Central memory CD8-positive, alpha-beta T cell (primary cell): ENCODE results near the gene PLEKHA8.

Source experiments
- ATAC-seq: fragments of 150-1000 bp; cut with Tn5 transposase; replicated peaks from 2 replicates; pipeline ENCODE4 v1.10.0; 2022; ENCODE audit warnings: mild to moderate bottlenecking, moderate FRiP score, moderate number of reproducible peaks; ENCODE audit not compliant: poor library complexity, severe bottlenecking; ENCODE audit errors: extremely low read depth
- DNase-seq, 2 donors: peaks; one replicate each; pipeline ENCODE4 v3.0.0; 2021; ENCODE audit warnings: low spot score in 2 of 2
- H3K27ac Mint-ChIP-seq: one replicate; pipeline ENCODE4 v1.8.0; 2022; ENCODE audit warnings: low read depth, mild to moderate bottlenecking, moderate library complexity, mixed read lengths
- H3K27me3 Mint-ChIP-seq: one replicate; pipeline ENCODE4 v1.8.0; 2022; ENCODE audit warnings: mixed read lengths
- H3K36me3 Mint-ChIP-seq: one replicate; pipeline ENCODE4 v1.8.0; 2022; ENCODE audit warnings: mild to moderate bottlenecking, moderate library complexity, mixed read lengths; ENCODE audit not compliant: insufficient read depth
- H3K4me1 Mint-ChIP-seq: one replicate; pipeline ENCODE4 v1.8.0; 2022; ENCODE audit warnings: mixed read lengths
- H3K4me3 Mint-ChIP-seq: one replicate; pipeline ENCODE4 v1.8.0; 2022; ENCODE audit warnings: mild to moderate bottlenecking, moderate library complexity, mixed read lengths
- H3K9me3 Mint-ChIP-seq: one replicate; pipeline ENCODE4 v1.8.0; 2022; ENCODE audit warnings: mixed read lengths

PLEKHA8 gene

DNA sequence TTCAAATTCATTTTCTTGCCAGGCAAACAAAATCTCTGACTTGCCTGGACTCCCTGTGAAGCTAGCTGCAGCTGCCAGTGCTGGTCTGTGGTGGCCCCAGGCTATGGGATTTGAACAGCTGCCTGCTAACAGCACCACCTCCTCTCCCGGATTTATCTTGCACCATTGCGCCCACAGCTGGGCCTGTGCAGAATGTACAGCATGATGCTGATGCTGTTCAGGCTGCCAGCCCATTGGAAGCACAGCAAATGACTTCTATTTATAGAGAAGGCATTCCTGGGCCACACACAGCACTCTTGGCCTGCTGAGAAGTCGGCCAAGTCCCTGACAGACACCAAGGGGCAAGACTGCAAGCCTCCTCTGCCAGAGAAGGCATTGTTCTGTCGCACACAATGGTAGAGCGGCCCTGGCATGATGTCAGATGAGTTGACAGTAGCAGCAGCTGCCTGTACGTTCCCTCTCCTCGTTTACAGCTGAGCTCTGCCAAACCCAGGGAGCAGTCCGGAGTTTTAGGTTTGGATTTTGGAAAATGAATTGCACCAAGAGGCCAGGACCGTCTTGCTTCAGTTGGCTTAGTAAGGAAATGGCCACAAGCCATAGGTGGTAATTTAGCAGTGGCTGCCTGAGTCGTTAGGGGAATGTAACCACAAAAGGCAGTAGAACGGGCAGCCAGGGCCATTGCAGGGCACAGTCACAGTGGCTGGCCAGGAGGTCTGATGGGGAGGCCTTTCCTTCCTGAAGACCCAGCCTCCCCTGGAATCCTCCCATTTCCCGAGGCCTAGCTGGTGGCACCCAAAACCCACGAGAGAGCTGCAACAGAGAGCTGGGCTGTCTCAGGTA lies 145.1 kb downstream of the PLEKHA8 start:
- DNase-seq (no peak), ATAC-seq (no peak)
- Mint-ChIP-seq H3K36me3 (no peaks in the 10 kb centered on the region), H3K27ac (no peak overlapping the region), H3K4me1 (no peaks in the 10 kb centered on the region), H3K9me3 (no peaks in the 10 kb centered on the region), H3K27me3 (no peaks in the 10 kb centered on the region), H3K4me3 (no peak overlapping the region)

- no peaks in the 10 kb centered on the region for H3K27me3 Mint-ChIP-seq
- ATAC-seq, result no peak
- H3K27ac Mint-ChIP-seq, result no peak overlapping the region
- no peak overlapping the region for H3K4me3 Mint-ChIP-seq
- peaks cover 12% of the 10 kb centered on the region for H3K4me1 Mint-ChIP-seq
- no peaks in the 10 kb centered on the region for H3K9me3 Mint-ChIP-seq
- DNase-seq, result no peak
- H3K36me3 Mint-ChIP-seq, result no peaks in the 10 kb centered on the region
These were observed 147.0 kb downstream of the PLEKHA8 start for GRCh38 chr7:30175180-30175579.

GRCh38 chr7:30175636-30176147 lies 147.5 kb downstream of the PLEKHA8 start:
- H3K27me3 Mint-ChIP-seq, result no peaks in the 10 kb centered on the region
- H3K4me3 Mint-ChIP-seq, result no peak overlapping the region
- no peak for DNase-seq
- H3K27ac Mint-ChIP-seq, result no peak overlapping the region
- no peaks in the 10 kb centered on the region for H3K9me3 Mint-ChIP-seq
- no peaks in the 10 kb centered on the region for H3K36me3 Mint-ChIP-seq
- peaks cover 12% of the 10 kb centered on the region for H3K4me1 Mint-ChIP-seq
- no peak for ATAC-seq

- Mint-ChIP-seq H3K27me3 (no peaks in the 10 kb centered on the region), H3K27ac (no peak overlapping the region), H3K36me3 (no peaks in the 10 kb centered on the region), H3K9me3 (no peaks in the 10 kb centered on the region), H3K4me1 (peaks cover 12% of the 10 kb centered on the region), H3K4me3 (no peak overlapping the region)
- ATAC-seq, result no peak
- DNase-seq, result no peak
These were observed 148.4 kb downstream of the PLEKHA8 start for GRCh38 chr7:30176463-30177109.

DNA sequence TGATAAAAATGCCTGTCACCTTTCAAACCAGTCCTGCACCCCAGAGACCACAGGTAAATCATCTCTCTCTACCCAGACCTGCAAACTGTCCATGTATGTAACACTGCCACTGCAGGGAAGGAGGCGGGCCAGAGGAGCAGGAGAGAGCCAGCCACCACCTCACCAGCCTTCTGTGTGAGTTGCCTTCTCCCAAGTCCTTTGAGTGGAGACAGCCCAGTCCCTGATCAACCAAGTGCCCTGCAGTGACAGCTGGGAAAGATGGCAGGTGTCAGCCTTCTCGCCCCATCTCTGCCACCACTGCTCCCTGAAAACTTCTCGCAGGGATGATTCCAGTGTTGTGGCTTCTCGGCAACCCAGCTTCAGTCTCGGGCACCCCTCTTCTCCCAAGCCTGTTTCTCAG lies 149.0 kb downstream of the PLEKHA8 start:
- ATAC-seq (no peak), DNase-seq (no peak)
- Mint-ChIP-seq H3K4me1 (peaks cover 12% of the 10 kb centered on the region), H3K27me3 (no peaks in the 10 kb centered on the region), H3K4me3 (no peak overlapping the region), H3K9me3 (no peaks in the 10 kb centered on the region), H3K36me3 (no peaks in the 10 kb centered on the region), H3K27ac (no peak overlapping the region)

DNA sequence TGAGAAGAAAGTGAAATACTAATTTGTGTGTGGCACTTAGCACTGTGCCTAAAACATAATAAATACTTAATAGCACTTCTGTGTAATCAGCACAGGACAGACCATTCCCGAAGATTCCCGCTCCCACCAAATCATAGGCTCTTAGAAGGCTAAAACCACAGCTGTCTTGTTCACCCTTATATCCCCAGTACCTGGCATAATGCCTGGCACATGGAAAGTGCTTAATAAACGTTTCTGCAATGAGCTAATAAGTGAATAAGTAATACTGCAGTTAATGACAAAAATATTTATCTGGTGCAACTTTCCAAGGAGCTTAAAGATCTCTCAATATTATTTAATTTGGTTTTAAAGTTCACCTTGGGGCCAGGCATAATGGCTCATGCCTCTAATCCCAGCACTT lies 149.8 kb downstream of the PLEKHA8 start:
- Mint-ChIP-seq H3K36me3 (no peaks in the 10 kb centered on the region), H3K27ac (no peak overlapping the region), H3K4me1 (peaks cover 12% of the 10 kb centered on the region), H3K4me3 (no peak overlapping the region), H3K9me3 (no peaks in the 10 kb centered on the region), H3K27me3 (no peaks in the 10 kb centered on the region)
- ATAC-seq, result no peak
- DNase-seq, result no peak

GRCh38 chr7:30178748-30179436 lies 150.7 kb downstream of the PLEKHA8 start:
- Mint-ChIP-seq H3K27me3 (no peaks in the 10 kb centered on the region), H3K4me3 (peak overlapping the region; percentile 67), H3K4me1 (peaks cover 12% of the 10 kb centered on the region)

More at GRCh38 chr7:30178748-30179436, 150.7 kb downstream of the PLEKHA8 start:
- peak; percentile 87 for ATAC-seq
- Mint-ChIP-seq H3K9me3 (no peaks in the 10 kb centered on the region), H3K27ac (peak overlapping the region; percentile 87), H3K36me3 (no peaks in the 10 kb centered on the region)
- DNase-seq, result no peak
